CD4-positive, alpha-beta memory T cell (primary cell): ENCODE measurements around the gene PRKCD. TPM values are rescaled to one million over a fixed set of nuclear protein-coding genes. Genes with fewer than 3 reads are reported as not detected.
"Not testable (repeated sequence)": the region's sequence is repeated elsewhere in the genome, so short reads cannot be mapped to it uniquely, and the experiment has no call there.

Experiments
- CTCF ChIA-PET: fragments of 350-600 bp; sonication (Branson Sonifier 250); formaldehyde crosslinking; loops from one replicate; lab custom pipeline; 2021; ENCODE audit warnings: inconsistent platforms; ENCODE audit not compliant: partially characterized antibody; lab: Charles Lee
- POLR2A ChIA-PET: fragments of 350-600 bp; sonication (Branson Sonifier 250); formaldehyde crosslinking; loops from one replicate; lab custom pipeline; 2021; ENCODE audit not compliant: partially characterized antibody; lab: Charles Lee
- DNase-seq, 5 donors: peaks; one replicate each; pipeline versions ENCODE4 v3.0.0 to v3.0.0-alpha.2; 2020 to 2022; ENCODE audit warnings: mixed read lengths in 1 of 5
- H3K27ac ChIP-seq: one replicate; pipeline ENCODE4 v1.7.0; 2013; ENCODE audit warnings: low read depth, low read length
- H3K27me3 ChIP-seq: 2 replicates; pipeline ENCODE4 v1.7.0; 2013; ENCODE audit warnings: mild to moderate bottlenecking, low read length, moderate library complexity; ENCODE audit not compliant: insufficient read depth
- H3K36me3 ChIP-seq: 2 replicates; pipeline ENCODE4 v1.7.0; 2013; ENCODE audit warnings: mild to moderate bottlenecking, low read length, moderate library complexity; ENCODE audit not compliant: insufficient read depth
- H3K4me1 ChIP-seq: 2 replicates; pipeline ENCODE4 v1.7.0; 2013; ENCODE audit warnings: mild to moderate bottlenecking, low read length, moderate library complexity; ENCODE audit not compliant: insufficient read depth
- H3K4me3 ChIP-seq, 2 donors: one replicate each; pipeline ENCODE4 v1.7.0; 2013; ENCODE audit warnings: low read length in 2 of 2, mild to moderate bottlenecking in 1 of 2
- H3K9me3 ChIP-seq, 2 donors: one replicate each; pipeline ENCODE4 v1.7.0; 2013; ENCODE audit warnings: low read length in 2 of 2, control low read depth in 1 of 2; ENCODE audit not compliant: control insufficient read depth in 1 of 2
- H3K27ac Mint-ChIP-seq, 7 donors: one replicate each; pipeline ENCODE4 v1.8.0; 2020 to 2021; ENCODE audit warnings: mixed read lengths in 7 of 7, mild to moderate bottlenecking in 6 of 7, inconsistent platforms in 3 of 7, moderate library complexity in 3 of 7
- H3K27me3 Mint-ChIP-seq, 2 donors: one replicate each; pipeline ENCODE4 v1.8.0; 2020 to 2021; ENCODE audit warnings: mixed read lengths in 2 of 2
- H3K36me3 Mint-ChIP-seq, 2 donors: one replicate each; pipeline ENCODE4 v1.8.0; 2020 to 2021; ENCODE audit warnings: mixed read lengths in 2 of 2, inconsistent platforms in 1 of 2, mild to moderate bottlenecking in 1 of 2
- H3K4me1 Mint-ChIP-seq, 4 donors: one replicate each; pipeline ENCODE4 v1.8.0; 2020 to 2021; ENCODE audit warnings: mixed read lengths in 4 of 4, mild to moderate bottlenecking in 1 of 4
- H3K4me3 Mint-ChIP-seq, 8 donors: one replicate each; pipeline ENCODE4 v1.8.0; 2020 to 2021; ENCODE audit warnings: mixed read lengths in 8 of 8, mild to moderate bottlenecking in 7 of 8, moderate library complexity in 6 of 8, inconsistent platforms in 3 of 8
- H3K9me3 Mint-ChIP-seq, 8 donors: one replicate each; pipeline ENCODE4 v1.8.0; 2020 to 2021; ENCODE audit warnings: mixed read lengths in 8 of 8, mild to moderate bottlenecking in 5 of 8, inconsistent platforms in 3 of 8, moderate library complexity in 1 of 8
- intact Hi-C: fragments of 100-400 bp; cut with micrococcal nuclease; formaldehyde crosslinking; loops from one replicate; pipeline ENCODE4 v1.15.1; 2023
- polyA plus RNA-seq, 2 donors: library from polyadenylated mRNA; unstranded; fragments of 300-500 nt; fragmentation: Illumina TruSeq; gene quantifications; one replicate each; pipeline ENCODE4 v1.2.3, GENCODE V29; 2021
- total RNA-seq, 2 experiments: library from RNA; stranded (reverse); gene quantifications; one replicate each; pipeline ENCODE4 v1.2.3, GENCODE V29; 2021

Gene PRKCD
- total and polyA plus RNA-seq, 4 experiments from 2014 or later = 6.6 to 26.4 (median 16.1) TPM

- H3K4me3 Mint-ChIP-seq, H3K36me3 ChIP-seq, H3K36me3 Mint-ChIP-seq, H3K4me1 ChIP-seq, H3K4me3 ChIP-seq, H3K27ac ChIP-seq, H3K27ac Mint-ChIP-seq, H3K4me1 Mint-ChIP-seq, DNase-seq, H3K9me3 ChIP-seq, H3K9me3 Mint-ChIP-seq, intact Hi-C loops, H3K27me3 ChIP-seq: not testable (repeated sequence)
- ChIA-PET CTCF (interaction anchor here (1.1 to 1.3 kb wide), 2 partner anchors 36 to 44 kb away, joined by 3 read pairs; no protein-coding TSS in a partner anchor), POLR2A (interaction anchor here (1.0 kb wide), 1 partner anchor 14 kb away, joined by 3 read pairs; no protein-coding TSS in a partner anchor)
- H3K27me3 Mint-ChIP-seq = peaks cover 9 to 18% of the 10 kb centered on the region in 2 donors
Observed at GRCh38 chr3:53151086-53151438, 9.9 kb upstream of the PRKCD start.

DNA sequence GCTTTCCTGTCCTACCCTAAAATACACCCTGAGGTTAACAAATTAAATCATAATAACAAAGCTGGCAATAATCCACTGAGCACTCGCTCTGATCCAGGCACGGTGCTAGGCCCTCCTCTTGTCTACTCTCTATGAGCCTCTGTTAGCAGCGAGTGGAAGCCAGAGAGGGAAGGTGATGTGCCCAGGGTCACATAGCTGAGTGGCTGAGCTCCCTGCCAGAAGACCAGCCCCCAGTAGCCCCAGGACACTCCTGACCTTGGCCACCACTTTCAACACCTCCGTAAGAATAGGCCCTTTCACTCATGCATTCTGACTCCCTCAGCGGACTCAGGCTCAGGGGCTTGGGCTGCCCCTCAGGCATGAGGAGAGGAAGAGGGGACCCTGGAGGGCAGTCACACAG, 9.5 kb upstream of the PRKCD start:
- Histone ChIP-seq H3K4me3 (no peak overlapping the region), H3K36me3 (no peaks in the 10 kb centered on the region), H3K9me3 (no peaks in the 10 kb centered on the region), H3K27me3 (peaks cover 4% of the 10 kb centered on the region), H3K27ac (no peak overlapping the region), H3K4me1 (no peaks in the 10 kb centered on the region)
- Mint-ChIP-seq H3K4me1 (no peaks in the 10 kb centered on the region), H3K9me3 (no peaks in the 10 kb centered on the region), H3K27me3 (peaks cover 9 to 18% of the 10 kb centered on the region in 2 donors), H3K27ac (no peak overlapping the region), H3K4me3 (no peak overlapping the region), H3K36me3 (no peaks in the 10 kb centered on the region)
- CTCF ChIA-PET = interaction anchor here (1.1 to 1.3 kb wide), 2 partner anchors 37 to 43 kb away, joined by 3 read pairs; no protein-coding TSS in a partner anchor
- no peak for DNase-seq
- intact Hi-C loops = no loop called here
- POLR2A ChIA-PET = no interaction called here

GRCh38 chr3:53151870-53152660, 8.9 kb upstream of the PRKCD start:
- CTCF ChIA-PET = interaction anchor here (1.1 kb wide), 1 partner anchor 37 kb away, joined by 3 read pairs; no protein-coding TSS in a partner anchor
- intact Hi-C loops = no loop called here

DNA sequence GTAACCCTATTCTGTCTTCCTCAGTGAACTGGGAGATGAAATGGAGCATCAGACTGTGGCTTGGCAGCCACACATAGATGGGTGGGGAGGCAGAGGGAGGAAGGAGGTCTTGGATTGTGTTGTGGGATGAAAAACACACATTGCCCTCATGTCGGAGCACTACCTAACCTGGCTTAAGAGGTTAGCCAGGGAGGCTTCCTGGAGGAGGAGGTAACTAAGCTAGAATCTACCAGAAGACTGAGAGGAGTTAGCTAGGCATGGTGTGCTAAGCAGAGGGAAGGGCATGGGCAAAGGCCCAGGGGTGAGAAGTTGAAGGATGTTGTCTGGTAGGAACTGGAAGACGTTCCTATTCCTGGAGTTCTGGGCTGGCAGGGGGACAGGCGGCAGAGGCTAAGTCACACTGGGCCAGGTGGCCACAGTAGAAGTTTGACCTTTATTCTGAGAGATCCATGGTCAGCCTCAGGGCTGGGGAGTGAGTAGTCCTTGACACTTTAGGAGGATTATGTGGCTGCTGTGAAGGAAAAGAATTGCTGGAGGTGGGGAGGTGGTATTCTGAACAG, 7.7 kb upstream of the PRKCD start:
- Mint-ChIP-seq H3K4me3 (no peak overlapping the region), H3K9me3 (no peaks in the 10 kb centered on the region), H3K27ac (peak overlapping the region in 1 of 7 donors; percentile 37), H3K4me1 (no peaks in the 10 kb centered on the region), H3K36me3 (no peaks in the 10 kb centered on the region), H3K27me3 (peaks cover 9 to 18% of the 10 kb centered on the region in 2 donors)
- Histone ChIP-seq H3K4me3 (no peak overlapping the region), H3K9me3 (no peaks in the 10 kb centered on the region), H3K4me1 (no peaks in the 10 kb centered on the region), H3K27me3 (peaks cover 4% of the 10 kb centered on the region), H3K27ac (no peak overlapping the region), H3K36me3 (no peaks in the 10 kb centered on the region)
- DNase-seq = no peak
- CTCF ChIA-PET = interaction anchor here (1.0 kb wide), 1 partner anchor 39 kb away, joined by 4 read pairs; no protein-coding TSS in a partner anchor
- intact Hi-C loops = no loop called here
- POLR2A ChIA-PET = no interaction called here

More at GRCh38 chr3:53151870-53152660, 8.9 kb upstream of the PRKCD start:
- Histone ChIP-seq H3K4me3 (no peak overlapping the region), H3K9me3 (no peaks in the 10 kb centered on the region), H3K4me1 (no peaks in the 10 kb centered on the region), H3K27me3 (peaks cover 4% of the 10 kb centered on the region), H3K36me3 (no peaks in the 10 kb centered on the region), H3K27ac (no peak overlapping the region)
- POLR2A ChIA-PET = no interaction called here
- Mint-ChIP-seq H3K27ac (no peak overlapping the region), H3K36me3 (no peaks in the 10 kb centered on the region), H3K9me3 (no peaks in the 10 kb centered on the region), H3K27me3 (peaks cover 9 to 18% of the 10 kb centered on the region in 2 donors), H3K4me3 (no peak overlapping the region), H3K4me1 (no peaks in the 10 kb centered on the region)
- DNase-seq = no peak

DNA sequence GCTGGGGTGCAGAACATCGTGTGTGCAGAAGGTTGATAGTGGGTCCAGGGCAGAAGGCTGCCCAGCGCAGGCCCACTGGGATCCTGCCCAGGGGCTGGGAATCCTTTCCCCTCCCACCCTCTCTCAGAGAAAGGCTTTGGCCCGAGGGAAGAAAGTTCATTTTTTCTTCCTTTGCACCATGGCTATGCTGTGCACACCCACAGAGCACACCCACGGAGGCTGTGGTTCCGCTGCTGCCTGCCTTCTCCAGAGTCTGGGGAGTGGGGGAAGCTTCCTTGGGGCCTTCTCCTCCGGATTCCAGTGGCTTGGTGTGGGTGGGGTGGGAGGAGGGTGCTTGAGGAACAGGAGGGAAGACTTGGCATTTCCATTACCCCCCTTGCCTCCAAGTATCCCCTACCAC, 7.0 kb upstream of the PRKCD start:
- intact Hi-C loops = no loop called here
- Histone ChIP-seq H3K4me3 (no peak overlapping the region), H3K36me3 (no peaks in the 10 kb centered on the region), H3K4me1 (no peaks in the 10 kb centered on the region), H3K27me3 (peaks cover 4% of the 10 kb centered on the region), H3K9me3 (no peaks in the 10 kb centered on the region), H3K27ac (no peak overlapping the region)
- Mint-ChIP-seq H3K4me3 (no peak overlapping the region), H3K27me3 (peaks cover 9 to 20% of the 10 kb centered on the region in 2 donors), H3K9me3 (no peaks in the 10 kb centered on the region), H3K4me1 (no peaks in the 10 kb centered on the region), H3K36me3 (no peaks in the 10 kb centered on the region), H3K27ac (no peak overlapping the region)
- ChIA-PET CTCF (interaction anchor here (1.0 kb wide), 1 partner anchor 40 kb away, joined by 4 read pairs; no protein-coding TSS in a partner anchor), POLR2A (no interaction called here)
- DNase-seq = no peak

DNA sequence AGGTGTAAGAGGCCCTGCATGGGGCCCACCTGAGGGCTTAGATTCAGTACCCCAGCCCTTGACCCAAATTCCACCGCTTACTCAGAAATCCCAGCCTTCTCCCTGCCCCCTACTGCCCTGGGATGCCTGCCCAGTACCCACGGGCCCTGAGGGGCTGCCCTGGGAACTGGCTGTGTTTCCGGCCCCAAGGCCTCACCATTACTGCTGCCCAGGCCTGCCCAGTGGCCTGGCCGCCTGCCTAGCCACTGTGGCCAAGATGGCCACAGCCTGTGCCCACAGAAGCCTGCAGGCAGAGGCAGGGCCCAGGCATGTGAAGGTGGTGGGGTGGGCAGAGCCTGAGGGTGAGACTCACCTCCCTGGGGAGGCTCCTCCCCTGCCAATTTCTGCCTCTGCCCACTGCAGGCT, 6.1 kb upstream of the PRKCD start:
- Mint-ChIP-seq H3K4me3 (no peak overlapping the region), H3K36me3 (no peaks in the 10 kb centered on the region), H3K27ac (no peak overlapping the region), H3K4me1 (peaks cover 0 to 3% (median under 1%) of the 10 kb centered on the region in 4 donors), H3K27me3 (peaks cover 9 to 20% of the 10 kb centered on the region in 2 donors), H3K9me3 (no peaks in the 10 kb centered on the region)
- H3K4me3 ChIP-seq = no peak overlapping the region
- no peaks in the 10 kb centered on the region for H3K36me3 ChIP-seq
- H3K27me3 ChIP-seq = peaks cover 4% of the 10 kb centered on the region
- DNase-seq = no peak
- H3K9me3 ChIP-seq = no peaks in the 10 kb centered on the region
- CTCF ChIA-PET = interaction anchor here (0.7 kb wide), 1 partner anchor 40 kb away, joined by 3 read pairs; no protein-coding TSS in a partner anchor
- POLR2A ChIA-PET = no interaction called here
- peaks cover under 1% of the 10 kb centered on the region for H3K4me1 ChIP-seq
- intact Hi-C loops = no loop called here
- H3K27ac ChIP-seq = no peak overlapping the region

DNA sequence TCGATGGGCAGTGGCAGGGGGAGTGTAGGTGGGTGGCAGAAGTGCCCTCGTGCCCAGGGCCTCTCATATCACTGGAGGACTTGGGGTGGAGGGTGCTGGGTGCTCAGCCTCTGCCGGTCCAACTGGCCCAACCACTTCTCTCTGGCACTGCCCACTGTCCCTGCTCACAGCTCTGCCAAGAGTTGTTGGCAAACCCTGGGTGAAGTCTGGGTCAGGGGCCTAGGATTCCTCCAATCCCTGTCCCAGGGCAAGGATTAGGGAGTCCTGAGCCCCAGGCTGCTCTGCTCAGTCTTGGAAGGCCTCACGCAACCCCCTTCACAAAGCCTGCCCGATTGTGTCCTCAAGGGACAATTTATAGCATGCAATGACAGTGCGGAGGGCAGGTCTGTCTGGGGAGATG, 5.2 kb upstream of the PRKCD start:
- H3K4me3 Mint-ChIP-seq = no peak overlapping the region
- no peak overlapping the region for H3K27ac Mint-ChIP-seq
- H3K9me3 Mint-ChIP-seq = no peaks in the 10 kb centered on the region
- ChIA-PET POLR2A (no interaction called here), CTCF (no interaction called here)
- peaks cover 9 to 20% of the 10 kb centered on the region in 2 donors for H3K27me3 Mint-ChIP-seq
- H3K36me3 Mint-ChIP-seq = peaks cover 0 to 4% of the 10 kb centered on the region in 2 donors
- no peak overlapping the region for H3K4me3 ChIP-seq
- peaks cover 8% of the 10 kb centered on the region for H3K4me1 ChIP-seq
- intact Hi-C loops = no loop called here
- DNase-seq = no peak
- no peaks in the 10 kb centered on the region for H3K9me3 ChIP-seq
- H3K27me3 ChIP-seq = peaks cover 4% of the 10 kb centered on the region
- H3K4me1 Mint-ChIP-seq = peaks cover 4 to 10% (median 7%) of the 10 kb centered on the region in 4 donors
- no peak overlapping the region for H3K27ac ChIP-seq
- no peaks in the 10 kb centered on the region for H3K36me3 ChIP-seq
